H1 (cell line): ENCODE results near the gene RAD9A. TPM values are rescaled to one million over a fixed set of nuclear protein-coding genes. Genes with fewer than 3 reads are reported as not detected.

Experiments
- ASH2L ChIP-seq: fragments of 200-600, 300-600 bp; sonication (generic); IDR thresholded peaks from one replicate; pipeline ENCODE4 v1.7.1; 2017; ENCODE audit warnings: low read length
- ATF2 ChIP-seq: IDR thresholded peaks from 2 replicates; pipeline ENCODE4 v1.6.1; 2012; ENCODE audit warnings: low read length, inconsistent platforms
- CHD7 ChIP-seq: fragments of 300-600 bp; sonication (generic); IDR thresholded peaks from 2 replicates; pipeline ENCODE4 v1.7.1; 2012; ENCODE audit warnings: low read length, moderate library complexity, mild to moderate bottlenecking, inconsistent platforms; ENCODE audit not compliant: insufficient replicate concordance
- CREB1 ChIP-seq: IDR thresholded peaks from 2 replicates; pipeline ENCODE4 v1.6.1; 2012; ENCODE audit warnings: inconsistent platforms
- EP300 ChIP-seq, 2 experiments: IDR thresholded peaks; 1 replicate in 1 of 2; 2 replicates in 1 of 2; pipeline ENCODE4 v1.6.1; 2011 to 2012; ENCODE audit warnings: low read depth in 2 of 2, low read length in 2 of 2, mild to moderate bottlenecking in 2 of 2, borderline replicate concordance in 1 of 2, inconsistent platforms in 1 of 2, moderate library complexity in 1 of 2
- HDAC6 ChIP-seq: IDR thresholded peaks from one replicate; pipeline ENCODE4 v1.7.1; 2012; ENCODE audit warnings: low read depth, mild to moderate bottlenecking, inconsistent platforms, low read length, moderate library complexity
- POLR2A ChIP-seq, 2 experiments: IDR thresholded peaks; 1 replicate in 1 of 2; 2 replicates in 1 of 2; pipeline ENCODE4 v1.6.1; 2011; ENCODE audit warnings: low read depth in 2 of 2, low read length in 2 of 2, mild to moderate bottlenecking in 2 of 2; ENCODE audit errors: control extremely low read depth in 1 of 2
- RXRA ChIP-seq: IDR thresholded peaks from 2 replicates; pipeline ENCODE4 v1.6.1; 2011; ENCODE audit warnings: low read depth, mild to moderate bottlenecking, low read length, moderate library complexity; ENCODE audit not compliant: insufficient read depth
- SAP30 ChIP-seq: fragments of 300-600 bp; sonication (generic); IDR thresholded peaks from 2 replicates; pipeline ENCODE4 v1.7.1; 2012; ENCODE audit warnings: low read length, moderate library complexity, mild to moderate bottlenecking, inconsistent platforms; ENCODE audit not compliant: insufficient read depth, insufficient replicate concordance
- polyA plus RNA-seq, 7 experiments: library from polyadenylated mRNA; depleted of rRNA in 3 of 7; stranded (reverse) in 5 of 7; unstranded in 2 of 7; fragments of >200 nt in 5 of 7; fragments of 200-250 nt in 2 of 7; gene quantifications; 1 replicate in 5 of 7; 2 replicates in 1 of 7; 4 replicates in 1 of 7; pipeline versions ENCODE4 v1.2.1 to v1.2.3, GENCODE V29; 2011 to 2013; ENCODE audit warnings: missing spikeins in 2 of 7, mixed read lengths in 2 of 7
- total RNA-seq: library from RNA; stranded (reverse); fragmentation: NEBNext Ultra II Directional; extraction: Animal tissue kit (Norgen Biotek cat#: 25700); gene quantifications from 2 replicates; pipeline ENCODE4 v1.2.1, GENCODE V29; 2021

Gene RAD9A
- total and polyA plus RNA-seq, 2 of the 8 experiments (the other 6 are each of a cell fraction or from before 2014, with no cell fraction given), result 22.2 to 25.5 TPM

DNA sequence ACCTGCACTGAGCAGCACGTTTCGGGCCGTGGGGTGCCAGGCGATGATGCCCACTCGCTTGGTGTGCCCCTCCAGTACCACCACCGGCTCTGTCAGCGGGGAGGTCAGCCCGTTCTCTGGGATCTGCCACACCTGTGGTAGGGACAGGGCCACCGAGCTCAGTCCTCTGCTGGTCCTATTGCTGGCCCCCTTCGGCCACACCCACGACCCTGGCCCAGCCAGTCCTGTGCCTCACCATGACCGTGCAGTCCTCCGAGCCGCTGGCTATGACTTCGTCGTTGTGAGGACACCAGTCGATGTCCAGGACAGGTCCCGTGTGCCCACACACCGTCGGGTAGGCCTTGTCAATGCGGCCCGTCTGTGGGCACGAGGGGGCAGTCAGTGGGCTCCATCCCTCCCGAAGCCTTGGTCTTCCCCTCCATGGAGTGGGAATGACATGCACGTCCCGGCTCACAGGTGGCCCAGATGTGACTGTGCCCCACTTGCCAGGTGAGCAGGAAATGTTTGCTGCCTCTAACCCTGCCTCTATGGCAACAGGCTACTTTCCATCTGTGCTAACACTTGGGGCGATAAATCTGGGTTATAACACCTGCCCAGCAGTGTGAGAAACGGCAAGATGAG, 50.1 kb downstream of the RAD9A start (continued):
- TF ChIP-seq CHD7 (no peak), CREB1 (no peak), ASH2L (no peak), POLR2A (IDR thresholded peaks at IDR 0.05; ENCODE audit: control extremely low read depth in 1 of 2, low read depth in 2 of 2, low read length in 2 of 2) (no peak), RXRA (no peak), SAP30 (no peak), HDAC6 (no peak), EP300 (IDR thresholded peaks at IDR 0.05; ENCODE audit: borderline replicate concordance in 1 of 2, low read depth in 2 of 2, low read length in 2 of 2) (no peak), ATF2 (no peak)
- TF ChIP-seq, all 59 proteins: peak for 0
